ENCODE data around the gene AQP12A. TPM values are rescaled to one million over a fixed set of nuclear protein-coding genes. Genes with fewer than 3 reads are reported as not detected.
"Not testable (repeated sequence)": the region's sequence is repeated elsewhere in the genome, so short reads cannot be mapped to it uniquely, and the experiment has no call there.

AQP12A gene
- total RNA-seq, 2 donors from 2014 or later = not detected

DNA sequence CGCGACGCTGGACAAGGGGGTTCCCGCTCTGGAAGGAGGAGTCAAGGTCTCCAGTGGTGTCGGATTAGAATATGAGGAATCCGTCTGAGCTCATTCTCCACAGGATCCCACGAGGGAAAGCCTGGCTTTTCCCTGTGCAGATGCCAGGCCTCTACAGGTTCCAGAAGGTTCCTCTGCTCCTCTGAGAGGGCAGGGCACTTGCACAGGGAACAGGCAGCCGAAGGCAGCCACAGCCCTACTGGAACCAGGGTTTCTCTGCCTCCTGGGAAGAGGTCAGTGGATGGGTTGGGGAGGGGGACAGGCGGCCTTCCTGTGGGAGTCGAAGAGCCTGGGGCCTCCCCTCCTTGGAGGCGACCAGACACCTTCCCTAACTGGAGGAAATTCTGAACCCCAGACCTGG lies 1.7 kb upstream of the AQP12A start:
- ATAC-seq (ENCODE audit: insufficient number of reproducible peaks, low FRiP score, low read depth) (no peak), DNase-seq (ENCODE audit: low spot score) (no peak)
- Histone ChIP-seq H3K4me1 (ENCODE audit: control insufficient read depth in 1 of 2, low read depth in 2 of 2) (no peaks in the 10 kb centered on the region), H3K9me3 (no peaks in the 10 kb centered on the region), H3K27ac (no peak overlapping the region), H3K36me3 (no peaks in the 10 kb centered on the region), H3K27me3 (replicated peaks; ENCODE audit: insufficient read depth) (no peaks in the 10 kb centered on the region), H3K4me3 (no peak overlapping the region)
- TF ChIP-seq, protein P1, sequence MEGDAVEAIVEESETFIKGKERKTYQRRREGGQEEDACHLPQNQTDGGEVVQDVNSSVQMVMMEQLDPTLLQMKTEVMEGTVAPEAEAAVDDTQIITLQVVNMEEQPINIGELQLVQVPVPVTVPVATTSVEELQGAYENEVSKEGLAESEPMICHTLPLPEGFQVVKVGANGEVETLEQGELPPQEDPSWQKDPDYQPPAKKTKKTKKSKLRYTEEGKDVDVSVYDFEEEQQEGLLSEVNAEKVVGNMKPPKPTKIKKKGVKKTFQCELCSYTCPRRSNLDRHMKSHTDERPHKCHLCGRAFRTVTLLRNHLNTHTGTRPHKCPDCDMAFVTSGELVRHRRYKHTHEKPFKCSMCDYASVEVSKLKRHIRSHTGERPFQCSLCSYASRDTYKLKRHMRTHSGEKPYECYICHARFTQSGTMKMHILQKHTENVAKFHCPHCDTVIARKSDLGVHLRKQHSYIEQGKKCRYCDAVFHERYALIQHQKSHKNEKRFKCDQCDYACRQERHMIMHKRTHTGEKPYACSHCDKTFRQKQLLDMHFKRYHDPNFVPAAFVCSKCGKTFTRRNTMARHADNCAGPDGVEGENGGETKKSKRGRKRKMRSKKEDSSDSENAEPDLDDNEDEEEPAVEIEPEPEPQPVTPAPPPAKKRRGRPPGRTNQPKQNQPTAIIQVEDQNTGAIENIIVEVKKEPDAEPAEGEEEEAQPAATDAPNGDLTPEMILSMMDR (IDR thresholded peaks at IDR 0.05) = no peak

DNA sequence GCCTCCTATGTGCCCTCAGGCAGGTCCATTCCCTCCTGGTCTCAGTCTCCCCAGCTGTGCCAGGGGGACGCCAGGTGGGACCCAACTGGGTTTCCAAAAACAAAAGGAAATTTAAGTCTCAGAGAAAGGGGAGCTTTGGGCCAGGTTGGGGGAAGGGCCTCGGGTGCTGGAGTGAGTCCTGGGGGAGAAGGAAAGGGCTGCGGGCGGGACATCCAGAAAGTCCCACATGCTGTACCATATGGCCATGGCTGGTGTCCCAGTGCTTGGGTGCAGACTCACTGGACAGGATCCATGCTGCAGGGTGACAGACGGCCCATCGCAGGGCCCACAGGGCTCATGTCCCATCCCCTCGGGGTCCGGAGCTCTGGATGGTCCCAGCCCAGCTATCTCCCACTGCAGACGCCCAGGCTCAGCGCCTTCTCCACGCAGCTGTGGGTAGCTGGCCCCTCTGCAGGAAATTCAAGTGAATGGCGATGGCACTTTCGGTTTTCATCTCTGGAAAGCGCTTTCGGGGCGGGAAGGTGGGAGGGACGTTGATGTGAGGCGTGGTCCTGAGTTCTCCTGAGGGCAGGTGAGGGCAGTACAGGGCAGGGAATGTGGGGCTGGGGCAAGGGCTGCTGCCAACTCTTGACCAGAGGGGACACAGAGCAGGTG lies 1.1 kb upstream of the AQP12A start:
- not testable (repeated sequence) for H3K9me3 ChIP-seq; ATAC-seq (ENCODE audit: insufficient number of reproducible peaks, low FRiP score, low read depth); H3K4me1 ChIP-seq (ENCODE audit: control insufficient read depth in 1 of 2, low read depth in 2 of 2); H3K27me3 ChIP-seq (replicated peaks; ENCODE audit: insufficient read depth); H3K36me3 ChIP-seq; DNase-seq (ENCODE audit: low spot score); H3K27ac ChIP-seq; H3K4me3 ChIP-seq

- H3K27ac ChIP-seq; H3K9me3 ChIP-seq; DNase-seq (ENCODE audit: low spot score); ATAC-seq (ENCODE audit: insufficient number of reproducible peaks, low FRiP score, low read depth); H3K27me3 ChIP-seq (replicated peaks; ENCODE audit: insufficient read depth); H3K36me3 ChIP-seq; H3K4me1 ChIP-seq (ENCODE audit: control insufficient read depth in 1 of 2, low read depth in 2 of 2); H3K4me3 ChIP-seq: not testable (repeated sequence)
Observed at GRCh38 chr2:240691075-240691427, 615 bp upstream of the AQP12A start.

DNA sequence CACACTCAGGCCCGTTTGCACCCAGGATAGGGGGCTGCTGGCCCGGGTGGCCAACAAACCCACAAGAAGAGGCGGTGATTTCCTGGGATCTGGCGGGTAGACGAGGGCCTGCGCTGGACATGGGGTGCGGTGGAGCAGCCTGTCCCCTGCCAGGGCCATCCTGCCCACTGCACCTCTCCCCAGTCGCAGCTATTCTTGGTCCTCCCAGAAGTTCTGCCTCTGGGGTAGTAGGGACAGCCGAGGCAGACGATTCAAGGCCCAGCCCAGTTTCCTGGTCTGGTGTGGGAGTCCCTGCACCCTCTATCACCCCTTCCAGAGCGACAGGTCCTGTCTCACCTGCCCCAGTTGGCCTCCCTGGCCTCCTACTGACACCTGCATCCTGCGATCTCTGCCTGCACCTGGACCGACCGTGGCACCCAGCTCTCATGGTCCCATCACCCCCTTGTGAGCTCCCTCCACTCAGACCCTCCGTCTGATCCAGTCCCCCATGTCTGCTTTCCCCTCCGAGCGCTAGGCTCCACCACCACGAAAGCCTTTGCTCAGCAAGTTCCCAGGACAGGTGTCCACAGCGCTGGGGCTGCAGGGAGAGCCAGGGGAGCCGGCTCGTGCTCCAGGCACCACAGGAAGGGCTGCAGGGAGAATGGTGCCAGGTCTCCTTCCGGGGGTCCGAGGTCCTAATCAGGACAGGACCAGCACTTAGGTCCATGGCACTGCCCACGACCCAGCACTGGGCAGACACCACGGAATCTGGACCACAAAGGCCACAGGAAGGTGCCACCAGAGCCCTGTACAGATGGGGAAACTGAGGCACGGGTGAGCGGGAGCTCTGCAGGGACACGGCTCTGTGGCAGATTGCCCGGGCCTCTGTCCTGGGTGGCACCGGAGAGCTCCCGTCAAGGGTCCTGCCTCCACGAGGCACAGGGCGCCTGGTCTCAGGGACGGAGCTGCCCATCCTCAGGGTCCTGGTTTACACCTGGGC lies 1.2 kb downstream of the AQP12A start:
- H3K27me3 ChIP-seq (replicated peaks; ENCODE audit: insufficient read depth); H3K4me3 ChIP-seq; ATAC-seq (ENCODE audit: insufficient number of reproducible peaks, low FRiP score, low read depth): not testable (repeated sequence)

DNA sequence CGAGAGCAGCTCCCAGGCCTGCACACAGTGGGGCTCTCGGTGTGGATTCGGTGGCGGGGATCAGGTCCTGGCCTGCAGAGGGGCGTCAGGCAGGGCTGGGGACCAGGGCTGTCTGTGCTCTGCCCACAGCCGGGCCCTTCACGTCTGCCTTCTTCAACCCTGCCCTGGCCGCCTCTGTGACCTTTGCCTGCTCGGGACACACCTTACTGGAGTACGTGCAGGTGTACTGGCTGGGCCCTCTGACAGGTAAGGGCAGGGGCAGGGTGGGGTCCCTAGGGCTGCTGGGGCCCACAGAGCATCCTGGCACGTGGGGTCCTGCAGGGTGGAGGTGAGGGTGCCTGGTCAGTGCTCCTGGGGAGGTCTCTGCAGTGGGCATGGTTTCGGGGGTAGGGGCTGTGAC lies 2.6 kb downstream of the AQP12A start:
- DNase-seq (ENCODE audit: low spot score); H3K36me3 ChIP-seq; H3K4me1 ChIP-seq (ENCODE audit: control insufficient read depth in 1 of 2, low read depth in 2 of 2); H3K27ac ChIP-seq; H3K9me3 ChIP-seq; H3K27me3 ChIP-seq (replicated peaks; ENCODE audit: insufficient read depth); ATAC-seq (ENCODE audit: insufficient number of reproducible peaks, low FRiP score, low read depth); H3K4me3 ChIP-seq: not testable (repeated sequence)

More for the DNA sequence above, 1.2 kb downstream of the AQP12A start:
- DNase-seq (ENCODE audit: low spot score); H3K4me1 ChIP-seq (ENCODE audit: control insufficient read depth in 1 of 2, low read depth in 2 of 2); H3K9me3 ChIP-seq; H3K36me3 ChIP-seq; H3K27ac ChIP-seq: not testable (repeated sequence)

GRCh38 chr2:240695593-240695992 lies 3.9 kb downstream of the AQP12A start:
- not testable (repeated sequence) for H3K4me3 ChIP-seq; H3K36me3 ChIP-seq; H3K4me1 ChIP-seq (ENCODE audit: control insufficient read depth in 1 of 2, low read depth in 2 of 2); ATAC-seq (ENCODE audit: insufficient number of reproducible peaks, low FRiP score, low read depth); H3K27ac ChIP-seq; H3K27me3 ChIP-seq (replicated peaks; ENCODE audit: insufficient read depth); H3K9me3 ChIP-seq; DNase-seq (ENCODE audit: low spot score)

- H3K4me3 ChIP-seq; H3K4me1 ChIP-seq (ENCODE audit: control insufficient read depth in 1 of 2, low read depth in 2 of 2); H3K9me3 ChIP-seq; H3K27me3 ChIP-seq (replicated peaks; ENCODE audit: insufficient read depth); DNase-seq (ENCODE audit: low spot score); H3K36me3 ChIP-seq; ATAC-seq (ENCODE audit: insufficient number of reproducible peaks, low FRiP score, low read depth); H3K27ac ChIP-seq: not testable (repeated sequence)
Observed at GRCh38 chr2:240696469-240696868, 4.8 kb downstream of the AQP12A start.

- not testable (repeated sequence) for H3K9me3 ChIP-seq; H3K27ac ChIP-seq; H3K4me3 ChIP-seq; H3K4me1 ChIP-seq (ENCODE audit: control insufficient read depth in 1 of 2, low read depth in 2 of 2); H3K36me3 ChIP-seq; DNase-seq (ENCODE audit: low spot score); ATAC-seq (ENCODE audit: insufficient number of reproducible peaks, low FRiP score, low read depth); H3K27me3 ChIP-seq (replicated peaks; ENCODE audit: insufficient read depth)
Observed at GRCh38 chr2:240698852-240699561, 7.3 kb downstream of the AQP12A start.

DNA sequence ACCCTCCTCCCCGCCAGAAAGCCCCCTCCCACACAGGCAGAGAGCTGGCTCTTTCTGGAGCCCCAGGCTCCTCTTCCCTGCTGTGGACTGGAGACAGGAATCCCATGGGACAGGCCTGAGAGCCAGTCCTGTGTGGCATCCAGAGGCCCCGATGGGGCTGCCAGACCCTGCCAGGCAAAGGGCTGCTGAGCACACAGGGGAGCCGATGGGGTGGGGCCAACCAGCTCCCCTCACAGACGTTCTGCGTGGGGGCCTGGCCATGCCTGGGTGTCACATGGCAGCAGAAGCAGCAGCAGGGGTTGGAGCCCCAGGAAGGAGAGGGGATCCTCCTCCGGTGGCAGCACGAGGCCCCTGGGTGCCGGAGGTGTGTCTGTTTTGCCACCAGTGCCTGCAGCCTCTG lies 8.2 kb downstream of the AQP12A start:
- H3K4me1 ChIP-seq (ENCODE audit: control insufficient read depth in 1 of 2, low read depth in 2 of 2); DNase-seq (ENCODE audit: low spot score); H3K36me3 ChIP-seq; H3K27me3 ChIP-seq (replicated peaks; ENCODE audit: insufficient read depth); H3K27ac ChIP-seq; H3K9me3 ChIP-seq; H3K4me3 ChIP-seq; ATAC-seq (ENCODE audit: insufficient number of reproducible peaks, low FRiP score, low read depth): not testable (repeated sequence)

- not testable (repeated sequence) for H3K4me3 ChIP-seq; H3K27me3 ChIP-seq (replicated peaks; ENCODE audit: insufficient read depth); H3K9me3 ChIP-seq; H3K36me3 ChIP-seq; H3K4me1 ChIP-seq (ENCODE audit: control insufficient read depth in 1 of 2, low read depth in 2 of 2); DNase-seq (ENCODE audit: low spot score); ATAC-seq (ENCODE audit: insufficient number of reproducible peaks, low FRiP score, low read depth); H3K27ac ChIP-seq
Observed at GRCh38 chr2:240700616-240701015, 8.9 kb downstream of the AQP12A start.

Measured in thoracic aorta (tissue), 2 donors.